HepG2 (cell line): ENCODE measurements around the gene TMEM108. TPM values are rescaled to one million over a fixed set of nuclear protein-coding genes. Genes with fewer than 3 reads are reported as not detected.

ENCODE experiments used
- ATAC-seq: fragments of 200-7000 bp; cut with Tn5 transposase; 3 replicates; pipeline ENCODE4 v1.9.1; 2020; ENCODE audit warnings: mild to moderate bottlenecking, moderate library complexity
- BruUV-seq: library from RNA; stranded (reverse); fragments of 400-500 nt; replicated peaks from 2 replicates; lab custom pipeline; 2021; lab: Mats Ljungman, UMichigan
- CTCF ChIA-PET: fragments of 300-600 bp; formaldehyde crosslinking; extraction: SDS; loops from one replicate; lab custom pipeline; 2021; ENCODE audit warnings: low total read pairs, inconsistent platforms, low intra/inter-chr PET ratio; lab: Yijun Ruan, JAX
- POLR2A ChIA-PET: fragments of 350-600 bp; sonication (Branson Sonifier 250); formaldehyde crosslinking; loops from one replicate; lab custom pipeline; 2020; ENCODE audit warnings: antibody characterized with exemption, inconsistent platforms; lab: Yijun Ruan, JAX
- DNase-seq: peaks from one replicate; pipeline ENCODE4 v3.0.0-alpha.2; 2015; ENCODE audit warnings: low spot score
- FAIRE-seq: peaks from 3 replicates; lab custom pipeline; 2011; peaks lifted over from hg19 to GRCh38; lab: Jason Lieb, UNC
- H2AFZ ChIP-seq: one replicate; pipeline ENCODE4 v1.6.1; 2011; ENCODE audit warnings: low read length, inconsistent platforms
- H3K27ac ChIP-seq: fragments of 300-600 bp; 3 replicates; pipeline ENCODE4 v1.8.0; 2011; ENCODE audit warnings: mixed run types, mild to moderate bottlenecking, mixed read lengths, low read length, inconsistent platforms; ENCODE audit not compliant: insufficient read depth; ENCODE audit errors: extremely low read length
- H3K27me3 ChIP-seq, 2 experiments: fragments of 200-600 bp in 1 of 2; 2 replicates in 1 of 2; 3 replicates in 1 of 2; pipeline versions ENCODE4 v1.6.0 to v1.8.0; 2011; ENCODE audit warnings: low read length in 2 of 2, mild to moderate bottlenecking in 2 of 2, moderate library complexity in 2 of 2, inconsistent platforms in 1 of 2; ENCODE audit not compliant: insufficient read depth in 2 of 2, control insufficient read depth in 1 of 2
- H3K36me3 ChIP-seq, 2 experiments: fragments of 200-600 bp in 1 of 2; replicated peaks in 1 of 2; 2 replicates in 1 of 2; 3 replicates in 1 of 2; pipeline versions ENCODE4 v1.5.1 to v1.8.0; 2011; ENCODE audit warnings: low read length in 2 of 2, inconsistent platforms in 1 of 2; ENCODE audit not compliant: insufficient read depth in 2 of 2, control insufficient read depth in 1 of 2
- H3K4me1 ChIP-seq: 2 replicates; pipeline ENCODE4 v1.5.1; 2012; ENCODE audit warnings: low read length, inconsistent platforms; ENCODE audit not compliant: insufficient read depth
- H3K4me2 ChIP-seq: 2 replicates; pipeline ENCODE4 v1.6.0; 2011; ENCODE audit warnings: low read depth, low read length, inconsistent platforms
- H3K4me3 ChIP-seq, 3 experiments: fragments of 200-600 bp in 1 of 3; sonication (generic), shearing (Covaris generic) in 1 of 3; replicated peaks in 1 of 3; 2 replicates each; pipeline ENCODE4 v1.5.1; 2011 to 2016; ENCODE audit warnings: low read length in 3 of 3, inconsistent platforms in 2 of 3, low read depth in 2 of 3, mild to moderate bottlenecking in 2 of 3, control low read depth in 1 of 3, mixed read lengths in 1 of 3; ENCODE audit not compliant: insufficient read depth in 1 of 3
- H3K79me2 ChIP-seq: one replicate; pipeline ENCODE4 v1.6.1; 2011; ENCODE audit warnings: low read length, inconsistent platforms; ENCODE audit not compliant: insufficient read depth
- H3K9ac ChIP-seq: 2 replicates; pipeline ENCODE4 v1.6.0; 2011; ENCODE audit warnings: mild to moderate bottlenecking, low read depth, low read length, inconsistent platforms; ENCODE audit not compliant: insufficient read depth
- H3K9me3 ChIP-seq: 2 replicates; pipeline ENCODE4 v1.5.1; 2012; ENCODE audit warnings: mild to moderate bottlenecking, low read length
- H4K20me1 ChIP-seq: 2 replicates; pipeline ENCODE4 v1.6.0; 2011; ENCODE audit warnings: inconsistent platforms, mild to moderate bottlenecking, low read length, moderate library complexity; ENCODE audit not compliant: insufficient read depth
- FOXJ3 ChIP-seq: sonication (generic); formaldehyde crosslinking; IDR thresholded peaks from 2 replicates; pipeline ENCODE4 v1.4.0; 2020; ENCODE audit warnings: missing genetic modification reagents, mild to moderate bottlenecking, borderline replicate concordance
- MIER2 ChIP-seq: IDR thresholded peaks from 2 replicates; pipeline ENCODE4 v1.6.1; 2016; ENCODE audit warnings: missing biosample characterization, missing genetic modification reagents
- REXO4 ChIP-seq: sonication (generic); formaldehyde crosslinking; IDR thresholded peaks from 2 replicates; pipeline ENCODE4 v1.8.0; 2022; ENCODE audit warnings: missing genetic modification reagents, mild to moderate bottlenecking, borderline replicate concordance
- SIX1 ChIP-seq: sonication (generic); formaldehyde crosslinking; IDR thresholded peaks from 2 replicates; pipeline ENCODE4 v1.4.0; 2020; ENCODE audit warnings: missing genetic modification reagents, borderline replicate concordance
- TARDBP ChIP-seq: sonication (generic); formaldehyde crosslinking; IDR thresholded peaks from 2 replicates; pipeline ENCODE4 v1.8.0; 2022; ENCODE audit warnings: mild to moderate bottlenecking, missing genetic modification reagents
- ZBED4 ChIP-seq: sonication (generic); formaldehyde crosslinking; IDR thresholded peaks from 2 replicates; pipeline ENCODE4 v1.4.0; 2020; ENCODE audit warnings: missing genetic modification reagents, borderline replicate concordance
- ZFP37 ChIP-seq: sonication (generic); formaldehyde crosslinking; IDR thresholded peaks from 2 replicates; pipeline ENCODE4 v1.4.0; 2020; ENCODE audit warnings: missing genetic modification reagents, borderline replicate concordance
- ZNF34 ChIP-seq: sonication (generic); formaldehyde crosslinking; IDR thresholded peaks from 2 replicates; pipeline ENCODE4 v1.4.0; 2020; ENCODE audit warnings: mild to moderate bottlenecking, missing genetic modification reagents, borderline replicate concordance
- WGBS: methylation state at CpG from one replicate; pipeline ENCODE4 v1.1.6; 2017; ENCODE audit warnings: low lambda C conversion rate; 5-methylcytosine and 5-hydroxymethylcytosine counted together
- in situ Hi-C: cut with HindIII; loops from 2 replicates; pipeline ENCODE4 v1.10.0; 2017; ENCODE audit warnings: low pct_unique_long_range_greater_than_20kb; ENCODE audit not compliant: extremely low pct_ligation_motif_present
- intact Hi-C: fragments of 100-400 bp; cut with micrococcal nuclease; formaldehyde crosslinking; loops from one replicate; pipeline ENCODE4 v1.10.0; 2022; ENCODE audit not compliant: unreplicated experiment
- polyA plus RNA-seq, 8 experiments: library from polyadenylated mRNA; depleted of rRNA in 3 of 8; stranded (reverse) in 7 of 8; unstranded in 1 of 8; fragments of >200 nt; fragmentation: Illumina TruSeq in 4 of 8; extraction: Trizol in 4 of 8; gene quantifications; 2 replicates each; pipeline versions ENCODE4 v1.2.1 to v1.2.3, GENCODE V29; 2011 to 2016; ENCODE audit warnings: low read depth in 4 of 8, missing spikeins in 1 of 8, mixed read lengths in 1 of 8; ENCODE audit not compliant: insufficient read depth in 1 of 8
- total RNA-seq, 5 experiments: library from RNA; depleted of rRNA; stranded (reverse); fragments of >200 nt; fragmentation: Illumina TruSeq; extraction: Trizol; gene quantifications; 2 replicates each; pipeline ENCODE4 v1.2.3, GENCODE V29; 2016; ENCODE audit warnings: low read depth in 1 of 5

Gene TMEM108
- total and polyA plus RNA-seq, 2 of the 13 experiments (the other 11 are each of a cell fraction or from before 2014, with no cell fraction given): not detected

GRCh38 chr3:133276594-133276993, 238.4 kb downstream of the TMEM108 start:
- H4K20me1 ChIP-seq: no peaks in the 10 kb centered on the region
- POLR2A ChIA-PET: no interaction called here

More at GRCh38 chr3:133276594-133276993, 238.4 kb downstream of the TMEM108 start:
- H3K4me1 ChIP-seq: no peaks in the 10 kb centered on the region
- no peak for DNase-seq
- CTCF ChIA-PET: no interaction called here
- no TSS peak for BruUV-seq
- H3K4me3 ChIP-seq: no peak overlapping the region
- no peak overlapping the region for H3K27ac ChIP-seq
- no peak overlapping the region for H3K4me2 ChIP-seq
- TF ChIP-seq TARDBP (CRISPR knock-in tag) (no peak), SIX1 (CRISPR knock-in tag) (no peak), MIER2 (CRISPR knock-in tag) (no peak), ZBED4 (CRISPR knock-in tag) (no peak), ZFP37 (CRISPR knock-in tag) (no peak), FOXJ3 (no peak), REXO4 (no peak), ZNF34 (CRISPR knock-in tag) (no peak)
- H3K79me2 ChIP-seq: no peaks in the 10 kb centered on the region
- WGBS: 7% methylated on average over 3 of the region's 4 CpGs
- no peak for ATAC-seq
- no peak for FAIRE-seq
- in situ Hi-C loops: no loop called here
- H3K9ac ChIP-seq: no peak overlapping the region
- no peak overlapping the region for H2AFZ ChIP-seq
- no peaks in the 10 kb centered on the region for H3K36me3 ChIP-seq
- intact Hi-C loops: no loop called here
- no peaks in the 10 kb centered on the region for H3K27me3 ChIP-seq
- no peaks in the 10 kb centered on the region for H3K9me3 ChIP-seq
